Measurements from ENCODE around the gene RCCD1. TPM values are rescaled to one million over a fixed set of nuclear protein-coding genes. Genes with fewer than 3 reads are reported as not detected.

RCCD1 gene
- total and polyA plus RNA-seq, 2 of the 8 experiments (the other 6 are each of a cell fraction or from before 2014, with no cell fraction given) = 9.9 to 18.8 TPM

GRCh38 chr15:90986790-90987507, 32.3 kb downstream of the RCCD1 start:
- no peak for FAIRE-seq
- no peak overlapping the region for H2BK12ac ChIP-seq (ENCODE audit: low read depth, low read length)
- WGBS, 2 experiments (ENCODE audit: extremely low coverage in 1 of 2, insufficient coverage in 1 of 2, insufficient read length in 1 of 2, insufficient replicate concordance in 2 of 2, low coverage in 1 of 2, low lambda C conversion rate in 2 of 2, missing lambda C conversion rate in 1 of 2) = 83% methylated on average over 7 of the region's 11 CpGs; no CpG with 5 or more reads in 1 of the 2 experiments
- no peak for TF ChIP-seq KDM1A (IDR thresholded peaks at IDR 0.05; ENCODE audit: borderline replicate concordance, low read length)
- no peak for TF ChIP-seq RXRA (IDR thresholded peaks at IDR 0.05; ENCODE audit: insufficient read depth, low read depth, low read length)
- TF ChIP-seq RBBP5 (IDR thresholded peaks at IDR 0.05; ENCODE audit: borderline replicate concordance, low read depth, low read length) = no peak
- TF ChIP-seq KDM5A (IDR thresholded peaks at IDR 0.05; ENCODE audit: low read length) = no peak
- no peak for TF ChIP-seq SIX5 (IDR thresholded peaks at IDR 0.05; ENCODE audit: low read depth, low read length)
- no peak for TF ChIP-seq SIRT6 (IDR thresholded peaks at IDR 0.05; ENCODE audit: low read length)
- TF ChIP-seq TAF7 (optimal IDR thresholded peaks at IDR 0.05; ENCODE audit: borderline replicate concordance, low read depth, low read length) = no peak
- no peak for TF ChIP-seq RNF2 (IDR thresholded peaks at IDR 0.05; ENCODE audit: borderline replicate concordance, low read depth, low read length, missing control alignments, poor library complexity, severe bottlenecking)
- no peak for TF ChIP-seq MAFK (IDR thresholded peaks at IDR 0.05; ENCODE audit: low read depth, low read length)
- TF ChIP-seq HDAC6 (IDR thresholded peaks at IDR 0.05; ENCODE audit: low read depth, low read length) = no peak
- no peak for TF ChIP-seq JUND (IDR thresholded peaks at IDR 0.05; ENCODE audit: low read length)
- H3K18ac ChIP-seq (ENCODE audit: extremely low read depth, low read length) = no peak overlapping the region
- H2AFZ ChIP-seq (ENCODE audit: low read length) = no peak overlapping the region
- H3K79me2 ChIP-seq (ENCODE audit: control insufficient read depth in 1 of 2, insufficient read depth in 2 of 2, low read length in 2 of 2) = peaks cover 34 to 80% of the 10 kb centered on the region in 2 experiments
- no peak overlapping the region for H3K23ac ChIP-seq (ENCODE audit: insufficient read length)
- H2BK20ac ChIP-seq (ENCODE audit: low read length) = no peak overlapping the region
- peaks cover 16 to 26% (median 20%) of the 10 kb centered on the region in 4 experiments for H3K36me3 ChIP-seq (ENCODE audit: control insufficient read depth in 2 of 4, insufficient read depth in 4 of 4, low read length in 3 of 4)
- no peak overlapping the region for H3K4me3 ChIP-seq (ENCODE audit: extremely low read depth in 1 of 4, insufficient read depth in 2 of 4, low read depth in 3 of 4, low read length in 4 of 4)
- no peak overlapping the region for H3K4me2 ChIP-seq (ENCODE audit: insufficient read depth in 1 of 2, low read depth in 2 of 2, low read length in 2 of 2)
- H2BK5ac ChIP-seq (ENCODE audit: low read depth, low read length) = no peak overlapping the region
- no peak overlapping the region for H4K8ac ChIP-seq (ENCODE audit: extremely low read depth, insufficient read depth, low read length)
- H2BK120ac ChIP-seq (replicated peaks; ENCODE audit: low read depth, low read length) = no peak overlapping the region
- no peak overlapping the region for H2BK15ac ChIP-seq (ENCODE audit: low read length)
- H3K27ac ChIP-seq (ENCODE audit: low read depth, low read length) = no peak overlapping the region
- H4K20me1 ChIP-seq (replicated peaks in 1 of 2; ENCODE audit: control insufficient read depth in 1 of 2, insufficient read depth in 2 of 2, low read length in 2 of 2) = peaks cover 12 to 17% of the 10 kb centered on the region in 2 experiments
- POLR2A ChIA-PET (ENCODE audit: partially characterized antibody) = interaction anchor here (1.2 to 3.5 kb wide), 4 partner anchors 9 to 30 kb away, joined by 3 to 10 read pairs (median 6); no protein-coding TSS in a partner anchor
- no peak overlapping the region for H3K14ac ChIP-seq (ENCODE audit: insufficient read length)
- no peak for DNase-seq (ENCODE audit: low read depth in 1 of 2, low spot score in 2 of 2)
- H3K4me1 ChIP-seq (replicated peaks in 1 of 4; ENCODE audit: control insufficient read depth in 3 of 4, insufficient read depth in 4 of 4, low read length in 3 of 4) = peaks cover 0 to 3% (median 0%) of the 10 kb centered on the region in 4 experiments; a peak in 1 of 7 replicates
- H3K27me3 ChIP-seq (replicated peaks in 1 of 4; ENCODE audit: control insufficient read depth in 3 of 4, extremely low read depth in 1 of 4, insufficient read depth in 3 of 4, low read length in 3 of 4) = no peaks in the 10 kb centered on the region
- H3K23me2 ChIP-seq (ENCODE audit: low read depth, low read length) = no peaks in the 10 kb centered on the region; the same call in 1 of the 2 replicates
- H3K9me3 ChIP-seq (ENCODE audit: insufficient read depth in 2 of 2, low read depth in 1 of 2, low read length in 1 of 2) = no peaks in the 10 kb centered on the region
- no peak overlapping the region for H4K5ac ChIP-seq (ENCODE audit: insufficient read length, low read depth, low read length)
- H3K56ac ChIP-seq (replicated peaks; ENCODE audit: insufficient read length, low read depth, low read length) = no peak overlapping the region
- H3K9ac ChIP-seq (replicated peaks in 1 of 4; ENCODE audit: extremely low read depth in 1 of 4, low read depth in 3 of 4, low read length in 3 of 4) = no peak overlapping the region
- H2AK5ac ChIP-seq (ENCODE audit: low read depth, low read length) = no peak overlapping the region
- H3K4ac ChIP-seq (replicated peaks; ENCODE audit: insufficient read length, low read depth, low read length) = no peak overlapping the region
- H3K79me1 ChIP-seq (ENCODE audit: low read depth, low read length) = peaks cover 5% of the 10 kb centered on the region
- CTCF ChIA-PET (ENCODE audit: partially characterized antibody) = interaction anchor here (0.8 to 4.3 kb wide), 6 partner anchors 9 to 251 kb away, joined by 4 to 18 read pairs (median 5); partner anchors contain the start of gene HDDC3
- no peak overlapping the region for H4K91ac ChIP-seq (replicated peaks; ENCODE audit: insufficient read length, low read length)

All from H1 (cell line).